DMS79 treated with DMSO at 0.1 percent for 48 hours (cell line): Measurements from ENCODE around the gene TUBGCP6.

ENCODE experiments used
- DNase-seq: peaks from one replicate; lab custom pipeline; 2025; lab: John Stamatoyannopoulos, UW

TUBGCP6 gene

GRCh38 chr22:50180727-50181521 is 63.9 kb downstream of the TUBGCP6 start:
- DNase-seq: no peak

DNA sequence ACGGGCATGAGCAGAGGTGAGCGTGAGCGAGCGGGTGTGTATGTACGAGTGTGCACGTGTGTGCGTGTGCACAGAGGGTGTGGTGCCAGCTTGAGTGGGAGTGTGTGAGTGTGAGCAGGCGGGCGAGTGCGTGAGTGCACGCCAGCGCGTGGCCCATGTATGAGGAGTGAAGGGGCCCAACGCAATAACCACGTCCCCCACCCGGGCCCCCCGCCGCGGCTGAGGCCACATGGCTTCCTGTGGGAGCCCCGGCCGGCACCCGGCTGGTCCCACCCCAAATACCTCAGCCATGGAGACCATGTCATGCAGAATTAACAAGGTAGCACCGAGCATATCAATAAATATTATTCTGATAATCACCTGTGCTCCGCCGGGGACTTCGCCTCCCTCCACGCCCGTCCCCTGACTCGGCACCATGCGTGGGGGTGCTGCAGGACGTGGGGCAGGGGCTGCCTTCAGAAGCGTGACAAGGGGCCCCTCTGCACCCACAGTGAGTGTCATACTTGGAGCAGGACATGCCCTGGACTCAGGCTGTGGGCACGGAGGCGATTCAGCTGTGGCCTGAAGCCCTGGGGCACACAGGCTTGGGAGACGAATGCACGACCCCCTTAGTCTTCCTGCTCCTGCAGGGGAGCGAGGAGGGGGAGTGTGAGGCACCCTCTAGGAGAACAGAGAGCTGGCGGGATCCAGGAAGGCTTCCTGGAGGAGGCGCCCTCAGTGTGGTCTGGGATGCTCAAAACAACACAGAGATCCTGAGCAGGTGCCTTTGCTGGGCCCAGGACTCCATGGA is 64.7 kb downstream of the TUBGCP6 start:
- no peak for DNase-seq

DNA sequence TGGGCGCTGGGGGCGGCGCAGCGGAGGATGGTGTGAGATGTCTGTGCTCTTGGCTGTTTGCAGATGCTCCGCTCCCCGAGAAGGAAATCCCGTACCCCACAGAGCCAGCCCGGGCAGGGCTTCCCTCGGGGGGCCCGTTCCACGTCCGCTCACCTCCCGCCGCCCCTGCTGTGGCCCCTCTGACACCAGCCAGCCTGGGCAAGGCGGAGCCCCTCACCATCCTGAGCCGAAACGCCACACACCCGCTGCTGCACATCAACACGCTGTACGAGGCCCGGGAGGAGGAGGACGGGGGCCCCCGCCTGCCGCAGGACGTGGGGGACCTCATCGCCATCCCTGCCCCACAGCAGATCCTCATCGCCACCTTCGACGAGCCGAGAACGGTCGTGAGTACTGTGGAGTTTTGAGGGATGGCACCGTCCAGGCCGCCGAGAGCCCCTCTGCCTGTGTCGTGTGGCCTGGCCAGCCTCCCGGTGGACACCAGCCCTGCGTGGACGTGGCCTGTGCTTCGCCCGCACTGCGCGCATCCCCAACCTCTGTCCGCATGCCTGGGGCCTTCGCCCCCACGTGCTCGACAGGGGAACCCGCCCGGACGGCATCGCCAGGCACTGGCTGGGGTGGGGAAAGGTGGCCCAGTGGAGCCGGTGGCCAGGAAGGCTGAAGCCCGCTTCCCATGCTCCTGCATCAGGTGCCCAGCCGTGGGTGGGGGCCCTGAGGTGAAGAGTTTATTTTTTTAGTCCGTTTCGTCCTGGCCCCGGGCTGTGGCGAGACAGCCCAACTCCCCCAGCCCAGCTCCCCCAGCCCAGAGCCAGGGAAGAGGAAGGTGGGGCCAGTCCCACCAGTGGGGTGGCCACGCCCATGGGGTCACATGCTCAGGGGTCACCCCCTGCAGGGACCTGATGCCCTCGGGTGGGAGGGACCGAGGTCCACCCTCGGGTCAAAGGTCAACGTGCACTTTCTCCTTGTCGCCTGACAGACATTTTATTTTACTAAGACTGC is 65.7 kb downstream of the TUBGCP6 start:
- DNase-seq: no peak

- no peak for DNase-seq
Measured at GRCh38 chr22:50178471-50178864, 66.4 kb downstream of the TUBGCP6 start.

GRCh38 chr22:50177537-50178470 is 67.0 kb downstream of the TUBGCP6 start:
- no peak for DNase-seq

DNA sequence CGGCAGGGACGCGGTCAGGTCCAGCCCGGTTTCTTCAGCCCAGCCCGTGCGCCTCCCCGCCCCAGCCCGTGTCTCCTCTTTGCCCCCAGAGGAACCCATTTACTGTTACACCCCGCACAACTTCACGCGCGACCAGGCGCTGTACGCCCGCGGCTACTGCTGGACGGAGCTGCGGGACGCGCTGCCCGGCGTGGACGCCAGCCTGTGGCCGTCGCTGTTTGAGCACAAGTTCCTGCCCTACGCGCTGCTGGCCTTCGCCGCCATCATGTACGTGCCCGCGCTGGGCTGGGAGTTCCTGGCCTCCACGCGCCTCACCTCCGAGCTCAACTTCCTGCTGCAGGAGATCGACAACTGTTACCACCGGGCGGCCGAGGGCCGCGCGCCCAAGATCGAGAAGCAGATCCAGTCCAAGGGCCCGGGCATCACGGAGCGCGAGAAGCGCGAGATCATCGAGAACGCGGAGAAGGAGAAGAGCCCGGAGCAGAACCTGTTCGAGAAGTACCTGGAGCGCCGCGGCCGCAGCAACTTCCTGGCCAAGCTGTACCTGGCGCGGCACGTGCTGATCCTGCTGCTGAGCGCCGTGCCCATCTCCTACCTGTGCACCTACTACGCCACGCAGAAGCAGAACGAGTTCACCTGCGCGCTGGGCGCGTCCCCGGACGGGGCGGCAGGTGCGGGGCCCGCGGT is 67.8 kb downstream of the TUBGCP6 start:
- no peak for DNase-seq

GRCh38 chr22:50175921-50176849 is 68.6 kb downstream of the TUBGCP6 start:
- DNase-seq: no peak

DNA sequence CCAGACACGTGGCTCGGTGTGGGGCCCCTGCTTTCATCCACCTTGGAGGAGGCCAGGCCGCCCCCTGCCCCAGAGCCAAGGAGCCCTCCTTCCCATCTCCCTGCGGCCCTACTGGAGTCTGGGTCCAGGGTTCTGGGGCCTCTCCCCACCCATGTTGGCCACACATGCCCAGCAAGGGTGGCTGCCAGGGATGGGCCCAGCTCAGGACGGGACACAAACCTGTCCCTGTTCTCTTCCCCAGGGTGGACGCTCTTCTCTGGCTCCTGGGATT is 69.7 kb downstream of the TUBGCP6 start:
- no peak for DNase-seq

- DNase-seq: no peak
Measured at GRCh38 chr22:50174382-50175190, 70.2 kb downstream of the TUBGCP6 start.

DNA sequence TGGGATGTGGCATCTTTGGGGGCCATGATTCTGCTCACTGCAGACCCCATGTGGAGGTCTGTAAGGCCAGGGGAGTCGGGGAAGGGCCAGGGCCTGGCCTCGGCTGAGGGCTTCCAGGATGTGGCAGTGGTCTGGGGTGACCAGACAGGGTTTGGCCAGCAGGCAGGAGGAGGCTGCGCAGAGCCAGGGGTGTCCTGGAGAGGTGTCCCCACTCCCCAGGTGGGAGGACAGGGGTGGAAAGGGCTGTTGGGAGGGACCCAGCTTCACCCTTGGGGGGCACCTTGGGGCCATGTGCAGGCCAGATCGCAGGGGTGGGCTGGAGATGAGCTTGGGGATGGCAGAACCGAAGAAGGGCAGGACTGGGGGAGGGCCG is 70.9 kb downstream of the TUBGCP6 start:
- DNase-seq: no peak

DNA sequence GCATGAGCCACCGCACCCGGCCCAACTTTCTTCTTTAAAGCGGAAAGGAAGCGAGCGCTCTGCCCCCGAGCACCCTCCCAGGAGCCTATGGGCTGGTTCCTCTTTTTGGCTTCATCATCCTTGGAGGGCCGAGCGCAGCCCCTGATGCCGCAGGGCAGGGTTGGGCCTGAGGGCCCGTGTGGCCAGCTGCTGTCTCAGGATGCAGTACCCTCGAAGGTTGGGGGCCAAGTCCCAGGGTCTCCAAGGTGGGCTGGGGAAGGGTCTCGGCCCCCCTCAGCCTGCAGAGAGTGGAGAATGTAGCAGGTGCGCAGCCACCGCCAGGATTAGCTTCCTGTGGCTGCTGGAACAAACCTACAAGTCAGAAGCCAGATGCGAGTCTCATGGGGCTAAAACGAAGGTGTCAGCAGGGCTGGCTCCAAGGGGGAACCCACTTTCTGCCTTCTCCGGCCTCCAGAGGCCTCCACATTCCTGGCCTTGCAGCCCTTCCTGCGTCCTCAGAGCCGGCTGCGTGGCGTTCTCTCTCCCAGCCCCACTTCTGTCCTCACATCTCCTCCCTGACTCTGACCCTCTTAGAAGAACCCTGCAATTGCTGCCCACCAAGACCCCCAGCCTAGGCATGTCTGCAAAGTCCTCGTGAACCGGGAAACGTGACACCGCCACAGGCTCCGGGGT is 71.4 kb downstream of the TUBGCP6 start:
- DNase-seq: no peak

DNA sequence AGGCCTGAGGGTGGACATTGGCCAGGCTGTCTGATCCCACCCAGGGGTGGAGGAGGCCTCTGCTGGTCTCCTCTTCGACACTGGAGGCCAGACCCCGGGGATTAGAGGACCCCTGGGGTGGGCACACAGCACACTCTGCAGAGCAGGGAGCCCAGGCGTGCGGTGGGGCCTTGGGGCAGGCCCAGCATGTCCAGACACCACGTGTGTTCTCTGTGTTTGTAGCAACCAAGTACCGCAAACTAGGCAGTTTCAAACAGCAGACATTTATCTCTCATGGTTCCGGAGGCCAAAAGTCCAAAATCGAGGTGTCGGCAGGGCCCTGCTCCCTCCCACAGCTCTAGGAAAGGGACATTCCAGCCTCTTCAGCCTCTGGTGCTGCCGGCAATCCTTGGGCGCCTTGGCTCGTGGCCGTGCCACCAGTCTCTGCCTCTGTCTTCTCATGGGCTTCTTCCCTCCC is 72.8 kb downstream of the TUBGCP6 start:
- DNase-seq: no peak

GRCh38 chr22:50171319-50171964 is 73.4 kb downstream of the TUBGCP6 start:
- no peak for DNase-seq

DNA sequence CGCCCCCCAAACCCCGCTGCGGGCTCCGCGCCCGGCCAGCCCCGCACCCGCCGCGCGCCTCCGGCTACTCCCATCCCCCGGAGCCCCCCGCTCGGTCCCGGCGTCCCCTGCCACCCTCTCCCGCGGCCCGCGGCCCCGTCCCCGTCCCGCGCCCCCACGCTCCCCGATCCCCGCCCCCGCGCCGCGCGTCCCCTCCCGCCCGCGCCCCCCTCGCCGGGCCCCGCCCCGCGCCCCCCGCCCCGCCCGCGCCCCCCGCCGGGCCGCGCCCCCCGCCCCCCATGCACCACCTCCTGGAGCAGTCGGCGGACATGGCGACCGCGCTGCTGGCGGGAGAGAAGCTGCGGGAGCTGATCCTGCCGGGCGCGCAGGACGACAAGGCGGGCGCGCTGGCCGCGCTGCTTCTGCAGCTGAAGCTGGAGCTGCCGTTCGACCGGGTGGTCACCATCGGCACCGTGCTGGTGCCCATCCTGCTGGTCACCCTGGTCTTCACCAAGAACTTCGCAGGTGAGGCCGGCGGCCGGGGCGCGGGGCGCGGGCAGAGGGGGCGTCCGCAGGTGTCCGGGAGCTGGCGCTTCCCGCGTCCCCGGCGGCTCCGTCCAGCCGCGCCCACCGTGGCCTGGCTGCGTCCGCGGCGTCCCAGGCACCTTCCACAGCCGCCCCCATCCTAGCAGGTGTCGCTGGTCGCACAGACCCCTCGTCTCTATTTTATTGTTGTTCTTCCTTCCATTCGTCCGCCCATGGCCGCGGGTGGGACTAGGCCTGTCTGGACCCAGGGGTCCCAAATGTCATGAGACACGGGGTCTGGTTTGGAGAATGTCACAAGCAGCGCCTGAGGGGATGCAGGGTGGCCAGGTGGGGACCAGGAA is 74.1 kb downstream of the TUBGCP6 start, which contains the start of gene PANX2:
TSS of gene PANX2 (plus strand) at position 279 of the 866 bp plus-strand sequence. CDS start at position 279, 0 bp downstream.
- no peak for DNase-seq

GRCh38 chr22:50169774-50170341 is 75.0 kb downstream of the TUBGCP6 start:
- peak; percentile 5 for DNase-seq

DNA sequence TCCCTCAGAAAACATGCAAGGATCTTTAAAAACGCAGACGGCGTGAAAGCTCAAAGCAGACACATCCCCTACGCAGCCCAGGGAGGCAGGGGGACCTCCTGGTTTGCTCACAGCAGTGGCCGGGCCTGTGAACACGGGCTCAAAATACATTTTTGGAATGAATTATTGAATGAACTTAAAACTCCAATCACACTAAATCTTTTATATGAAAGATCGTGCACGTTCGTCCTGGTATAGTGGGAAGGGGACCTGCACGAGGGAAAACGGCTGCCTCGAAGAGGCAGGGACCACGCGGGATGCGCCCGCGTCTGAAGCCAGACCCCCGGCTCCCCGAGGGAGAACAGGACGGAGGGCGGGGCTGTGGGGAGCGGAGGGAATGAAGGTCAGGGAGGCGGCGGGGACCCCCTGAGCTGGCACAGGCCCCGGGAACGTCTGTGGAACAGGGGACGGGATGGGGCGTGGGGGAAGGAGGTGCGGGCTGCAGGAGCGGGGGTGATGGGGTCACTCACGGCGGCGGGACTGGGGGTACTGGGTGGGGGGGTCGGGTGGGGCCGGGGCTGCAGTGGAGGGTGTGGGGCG is 75.6 kb downstream of the TUBGCP6 start:
- no peak for DNase-seq
